Vagina (tissue), 2 donors: ENCODE measurements around the gene ABCG8.

Experiments
- CTCF ChIP-seq, 3 experiments: fragments of 450-650 bp in 2 of 3; fragments of 200-600 bp in 1 of 3; sonication (generic) in 1 of 3; IDR thresholded peaks; one replicate each; pipeline ENCODE4 v1.5.1; 2017 to 2019; ENCODE audit warnings: antibody characterized with exemption in 3 of 3, mild to moderate bottlenecking in 2 of 3, moderate library complexity in 2 of 3
- POLR2AphosphoS5 ChIP-seq, 2 donors: sonication (generic); formaldehyde crosslinking; IDR thresholded peaks; one replicate each; pipeline ENCODE4 v1.9.0; 2017; ENCODE audit warnings: antibody characterized with exemption in 2 of 2, mild to moderate bottlenecking in 2 of 2, low read depth in 1 of 2; ENCODE audit not compliant: insufficient read depth in 1 of 2

- TF ChIP-seq POLR2AphosphoS5 (IDR thresholded peaks at IDR 0.05; ENCODE audit: insufficient read depth in 1 of 2, low read depth in 1 of 2) (no peak), CTCF (IDR thresholded peaks at IDR 0.05) (no peak)
Observed at GRCh38 chr2:43824951-43825493, 13.7 kb upstream of the ABCG8 start.
